Cerebellar cortex (tissue), 1 donor: ENCODE data around the gene PLBD1.

Experiments used
- DNase-seq: peaks from one replicate; pipeline ENCODE4 v3.0.0-alpha.2; 2015; ENCODE audit warnings: low spot score

The PLBD1 gene

GRCh38 chr12:14505626-14506596 is 61.8 kb downstream of the PLBD1 start:
- DNase-seq, result no peak

- no peak for DNase-seq
Observed at GRCh38 chr12:14495326-14495725, 72.4 kb downstream of the PLBD1 start.

- no peak for DNase-seq
Observed at GRCh38 chr12:14482886-14483285, 84.8 kb downstream of the PLBD1 start.

GRCh38 chr12:14482361-14482760 is 85.3 kb downstream of the PLBD1 start:
- DNase-seq, result no peak

GRCh38 chr12:14481201-14481600 is 86.5 kb downstream of the PLBD1 start:
- DNase-seq, result no peak

- DNase-seq, result no peak
Observed at GRCh38 chr12:14479004-14479403, 88.7 kb downstream of the PLBD1 start.

GRCh38 chr12:14473707-14474287 is 93.9 kb downstream of the PLBD1 start:
- DNase-seq, result peak; percentile 22

GRCh38 chr12:14471497-14471896 is 96.2 kb downstream of the PLBD1 start:
- DNase-seq, result no peak

GRCh38 chr12:14460212-14460841 is 107.4 kb downstream of the PLBD1 start:
- DNase-seq, result no peak

GRCh38 chr12:14454098-14454907 is 113.4 kb downstream of the PLBD1 start:
- peak; percentile 64 for DNase-seq
